ENCODE results near the gene DLG1.

DLG1 gene

DNA sequence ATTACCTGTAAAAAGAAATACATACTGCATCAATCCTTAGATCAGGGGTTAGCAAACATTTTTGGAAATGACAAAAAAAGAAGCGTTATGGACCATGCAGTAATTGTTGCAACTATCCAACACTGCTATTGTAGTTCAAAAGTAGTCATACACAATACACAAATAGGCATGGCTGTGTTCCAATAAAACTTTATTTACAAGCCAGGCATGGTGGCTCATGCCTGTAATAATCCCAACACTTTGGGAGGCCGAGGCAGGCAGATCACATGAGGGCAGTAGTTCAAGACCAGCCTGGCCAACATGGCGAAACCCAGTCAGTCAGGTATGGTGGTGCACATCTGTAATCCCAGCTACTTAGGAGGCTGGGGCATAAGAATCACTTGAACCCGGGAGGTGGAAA lies 124.8 kb downstream of the DLG1 start:
- DNase-seq (ENCODE audit: low spot score), result no peak

DNA sequence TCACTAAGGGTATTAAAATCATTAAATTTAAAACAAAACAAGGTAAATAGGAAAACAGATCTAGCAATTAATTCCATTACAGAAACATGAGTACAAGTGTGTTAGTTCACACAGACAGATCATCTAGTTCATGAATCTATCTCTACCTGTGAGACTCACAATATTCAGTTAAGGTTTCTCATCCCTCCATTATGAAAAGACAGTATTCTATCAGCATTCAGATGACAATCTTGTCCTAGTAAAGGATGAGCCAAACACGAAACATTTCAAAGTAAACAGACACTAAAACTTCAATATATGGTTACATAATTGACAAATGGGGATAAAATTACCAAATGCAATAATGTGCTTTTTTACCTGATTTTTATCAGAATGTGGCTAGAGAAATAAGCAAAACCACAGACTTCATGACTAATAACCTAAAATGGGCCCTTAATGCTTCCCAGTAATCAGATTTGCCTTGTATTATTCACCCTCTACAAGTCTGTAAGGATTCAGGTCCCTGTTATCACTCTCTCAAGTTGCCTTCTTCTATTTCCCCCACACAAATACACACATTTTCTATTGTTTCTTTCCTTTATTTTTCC lies 126.8 kb downstream of the DLG1 start:
- DNase-seq (ENCODE audit: low spot score), result no peak

DNA sequence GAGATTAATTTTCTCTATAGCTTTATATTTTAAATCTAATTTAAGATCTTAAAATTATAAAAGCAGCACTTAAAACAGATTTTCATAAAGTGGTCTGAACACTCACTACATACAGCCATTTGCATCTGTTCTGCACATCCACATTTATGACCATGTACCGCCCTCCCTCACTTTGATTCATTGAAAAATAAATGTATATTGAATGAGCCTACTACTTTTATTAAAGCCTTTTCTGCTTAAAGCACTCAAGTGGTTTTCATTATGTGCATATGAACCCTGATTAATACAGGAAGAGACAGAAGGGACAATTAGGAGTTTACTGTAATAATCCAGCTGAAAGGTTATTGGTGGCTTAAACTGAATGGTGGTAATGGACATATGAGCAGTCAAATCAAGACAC lies 129.4 kb downstream of the DLG1 start:
- no peak for DNase-seq (ENCODE audit: low spot score)

DNA sequence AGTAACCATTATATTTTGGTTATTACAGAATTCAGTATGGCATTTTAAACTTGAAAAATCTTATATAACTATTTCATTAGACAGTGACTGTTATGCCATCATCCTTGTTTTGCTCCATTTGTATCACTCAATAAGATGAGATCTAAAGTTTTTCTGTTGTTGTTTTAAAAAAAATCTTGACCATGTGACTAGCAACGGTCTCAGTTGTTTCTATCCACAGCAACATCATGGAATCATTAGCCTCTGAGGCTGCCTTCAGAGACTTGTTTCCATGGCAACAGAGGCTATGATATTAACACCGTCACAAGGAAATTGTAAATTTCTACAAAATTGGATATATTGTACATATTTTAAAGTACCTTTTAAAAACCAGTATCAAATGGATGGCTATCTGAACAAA lies 129.8 kb downstream of the DLG1 start:
- DNase-seq (ENCODE audit: low spot score), result no peak

DNA sequence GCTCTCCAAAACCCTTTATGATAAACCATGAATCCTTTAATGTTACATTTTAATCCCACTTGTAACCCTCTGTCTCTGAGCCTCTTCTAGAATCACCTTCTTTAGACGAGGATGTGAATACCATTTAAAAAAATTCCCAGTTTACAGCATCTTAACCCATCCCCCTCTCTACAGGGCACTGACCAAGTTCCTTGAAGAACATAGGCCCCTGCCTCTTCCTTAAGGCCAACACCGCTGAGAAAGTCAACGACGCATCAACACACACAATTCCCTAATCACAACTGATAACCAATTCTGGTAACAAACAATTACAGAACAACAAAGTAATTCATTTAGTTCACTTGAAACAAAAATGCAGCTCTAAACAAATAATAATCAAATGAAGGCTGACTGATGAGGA lies 130.3 kb downstream of the DLG1 start:
- no peak for DNase-seq (ENCODE audit: low spot score)

DNA sequence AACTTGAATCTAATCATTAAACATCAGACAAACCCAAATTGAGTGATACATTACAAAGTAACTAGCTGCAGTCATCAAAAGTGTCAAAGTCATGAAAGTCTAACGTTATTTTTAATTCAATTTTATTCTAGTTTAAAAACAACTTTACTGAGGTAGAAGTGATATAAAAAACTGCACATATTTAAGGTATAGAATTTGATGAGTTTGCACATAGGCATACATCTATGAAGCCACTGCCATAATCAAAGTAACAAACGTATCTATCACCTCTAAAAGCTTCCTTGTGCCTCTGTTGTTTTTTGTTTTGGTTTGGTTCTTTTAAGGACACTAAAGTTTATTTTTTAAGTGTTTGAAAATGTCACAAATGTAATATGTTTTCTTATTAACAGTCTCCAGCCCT lies 130.9 kb downstream of the DLG1 start:
- no peak for DNase-seq (ENCODE audit: low spot score)

DNA sequence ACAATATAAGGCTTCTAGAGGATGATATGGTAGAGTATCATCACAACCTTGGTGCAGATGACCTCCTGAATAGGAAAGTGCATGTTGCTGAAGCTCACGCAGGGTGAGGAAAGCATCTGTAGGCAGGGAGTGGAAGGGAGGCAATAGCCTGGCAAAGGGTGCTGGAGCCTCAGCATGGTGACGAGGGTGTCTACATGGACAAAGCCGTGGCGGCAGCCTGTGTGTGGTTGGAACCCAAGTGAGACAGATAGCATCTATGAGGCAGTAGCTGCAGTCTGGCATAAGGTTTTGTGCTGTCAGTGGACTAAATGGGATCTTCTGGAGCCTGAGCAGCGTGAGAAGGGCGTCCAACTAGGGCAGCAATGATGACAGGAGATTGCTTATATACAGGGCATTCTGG lies 132.5 kb downstream of the DLG1 start:
- DNase-seq (ENCODE audit: low spot score), result no peak

DNA sequence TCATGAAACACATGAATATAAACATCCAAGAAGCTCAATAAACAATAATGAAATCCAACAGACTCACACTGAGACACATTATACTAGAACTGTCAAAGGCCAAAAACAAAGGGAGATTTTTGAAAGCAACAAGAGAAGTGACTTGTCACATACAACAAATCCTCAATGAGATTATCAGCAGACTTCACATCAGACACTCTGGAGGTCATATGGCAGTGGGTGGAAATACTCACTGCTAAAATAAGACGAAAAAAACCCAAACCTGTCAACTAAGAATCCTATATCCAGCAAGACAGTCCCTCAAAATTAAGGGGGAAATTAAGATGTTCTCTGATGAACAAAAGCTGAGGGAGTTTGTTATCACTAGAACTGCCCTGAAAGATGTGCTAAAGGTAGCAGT lies 143.4 kb downstream of the DLG1 start:
- no peak for DNase-seq (ENCODE audit: low spot score)

DNA sequence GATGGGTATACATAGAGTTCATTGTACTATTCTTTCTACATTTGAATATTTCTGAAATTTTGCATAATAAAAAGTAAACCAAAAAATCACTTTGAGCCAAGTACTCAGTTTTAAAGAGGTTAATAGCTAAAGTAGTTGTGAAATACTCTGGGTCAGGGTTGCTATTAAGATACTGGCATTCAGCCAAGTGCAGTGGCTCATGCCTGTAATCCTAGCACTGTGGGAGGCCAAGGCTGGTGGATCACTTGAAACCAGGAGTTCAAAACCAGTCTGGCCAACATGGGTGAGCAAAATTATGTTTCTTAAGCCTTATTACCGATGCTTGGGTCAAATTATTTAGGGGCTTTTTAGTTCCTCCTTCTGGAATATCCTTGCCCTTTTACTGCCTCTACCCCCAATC lies 146.8 kb downstream of the DLG1 start:
- DNase-seq (ENCODE audit: low spot score), result no peak

DNA sequence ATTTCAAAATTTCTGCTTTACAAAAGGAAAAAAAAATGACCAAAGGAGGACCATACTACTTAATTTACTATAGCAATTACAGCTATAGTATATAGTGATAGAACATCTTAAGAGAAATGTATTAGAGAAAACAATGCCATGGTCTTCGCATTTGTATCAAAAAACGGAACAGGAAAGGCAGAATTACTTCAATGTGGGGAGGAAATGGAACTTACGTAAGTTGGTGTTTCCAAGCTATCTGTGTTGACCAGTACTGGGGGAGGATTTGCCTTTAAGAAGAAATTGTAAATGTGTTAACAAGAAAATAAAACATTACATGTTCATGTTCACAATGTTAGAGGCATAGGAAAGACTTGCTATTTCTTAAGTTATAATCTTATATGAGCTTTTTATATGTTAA lies 148.9 kb downstream of the DLG1 start:
- no peak for DNase-seq (ENCODE audit: low spot score)

DNA sequence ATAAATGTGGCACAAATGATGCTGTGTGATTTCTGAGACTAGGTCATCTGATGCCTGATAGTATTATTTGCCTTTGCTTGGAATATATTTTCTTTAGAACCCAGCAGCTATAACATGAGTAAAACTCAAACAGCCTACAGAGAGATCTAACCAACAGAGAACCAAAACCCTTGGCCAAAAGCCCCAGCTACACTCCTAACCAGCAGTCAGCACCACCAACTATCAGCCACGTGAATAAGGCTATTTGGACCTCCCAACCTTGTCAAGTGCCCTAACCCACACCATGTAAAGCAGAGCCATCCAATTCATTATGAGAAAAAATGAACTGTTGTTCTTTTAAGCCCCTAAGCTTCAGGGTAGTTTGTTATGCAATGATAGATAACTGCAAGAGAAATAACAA lies 154.2 kb downstream of the DLG1 start:
- no peak for DNase-seq (ENCODE audit: low spot score)

DNA sequence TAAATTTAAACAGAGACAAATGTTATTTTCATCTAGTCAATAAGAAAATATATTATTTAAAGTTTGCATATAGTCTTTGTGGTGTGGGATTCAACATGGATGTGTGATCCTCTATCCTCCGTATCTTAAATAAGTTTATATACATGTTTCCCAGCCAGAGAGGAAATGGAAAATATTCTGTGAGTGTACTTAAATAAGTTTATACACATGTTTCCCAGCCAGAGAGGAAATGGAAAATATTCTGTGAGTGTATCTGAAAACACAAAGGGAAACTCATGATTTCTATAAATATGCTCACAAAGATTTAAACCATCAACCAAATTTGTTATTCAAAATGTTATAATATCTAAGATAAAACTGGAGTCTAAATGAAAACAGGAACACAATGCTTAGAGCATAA lies 158.8 kb downstream of the DLG1 start:
- no peak for DNase-seq (ENCODE audit: low spot score)

DNA sequence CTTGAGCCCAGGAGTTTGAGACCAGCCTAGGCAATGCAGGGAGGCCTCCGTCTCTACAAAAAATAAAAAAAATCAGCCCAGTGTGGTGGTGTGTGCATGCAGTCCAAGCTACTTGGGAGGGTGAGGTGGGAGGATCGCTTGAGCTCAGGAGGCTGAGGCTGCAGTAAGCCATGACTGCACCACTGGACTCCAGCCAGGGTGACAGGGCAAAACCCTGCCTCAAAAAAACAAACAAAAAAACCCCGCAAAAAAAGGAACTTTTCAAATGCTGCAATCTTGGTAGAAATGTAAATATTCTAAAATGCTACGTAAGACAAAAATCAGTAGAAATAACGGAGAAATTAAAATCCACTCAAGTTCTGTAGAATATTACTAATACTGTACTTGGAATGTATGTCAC lies 160.7 kb downstream of the DLG1 start:
- DNase-seq (ENCODE audit: low spot score), result no peak

DNA sequence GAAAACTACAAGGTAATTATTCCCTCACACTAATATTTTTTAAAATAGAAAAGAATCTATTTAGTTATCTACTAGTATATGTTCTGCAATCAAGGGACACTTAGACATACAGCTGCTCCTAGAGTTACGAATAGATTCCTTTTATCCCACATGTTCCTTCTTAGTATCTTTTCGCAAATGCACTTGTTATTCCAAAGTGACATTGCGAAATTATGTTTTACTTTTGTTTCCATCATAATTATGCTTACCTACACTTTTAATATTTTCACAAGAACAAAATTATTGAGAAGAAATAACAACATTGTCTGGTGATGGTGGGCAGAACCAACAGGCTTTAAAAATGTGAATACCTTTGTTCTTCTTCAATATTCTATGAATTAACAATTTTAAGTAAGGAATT lies 161.7 kb downstream of the DLG1 start:
- no peak for DNase-seq (ENCODE audit: low spot score)

DNA sequence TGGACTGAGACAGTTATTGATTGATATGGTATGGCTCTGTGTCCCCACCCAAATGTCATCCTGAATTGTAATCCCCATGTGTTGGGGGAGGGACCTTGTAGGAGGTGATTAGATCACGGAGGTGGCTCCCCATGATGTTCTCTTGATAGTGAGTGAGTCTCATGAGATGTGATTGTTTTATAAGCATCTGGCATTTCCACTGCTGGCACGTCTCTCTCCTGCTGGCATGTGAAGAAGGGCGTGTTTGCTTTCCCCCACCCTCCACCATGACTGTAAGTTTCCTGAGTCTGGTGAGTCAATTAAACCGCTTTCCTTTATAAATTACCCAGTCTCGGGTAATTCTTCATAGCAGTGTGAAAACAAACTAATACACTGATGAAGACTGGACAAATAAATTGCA lies 163.2 kb downstream of the DLG1 start:
- DNase-seq (ENCODE audit: low spot score), result no peak

DNA sequence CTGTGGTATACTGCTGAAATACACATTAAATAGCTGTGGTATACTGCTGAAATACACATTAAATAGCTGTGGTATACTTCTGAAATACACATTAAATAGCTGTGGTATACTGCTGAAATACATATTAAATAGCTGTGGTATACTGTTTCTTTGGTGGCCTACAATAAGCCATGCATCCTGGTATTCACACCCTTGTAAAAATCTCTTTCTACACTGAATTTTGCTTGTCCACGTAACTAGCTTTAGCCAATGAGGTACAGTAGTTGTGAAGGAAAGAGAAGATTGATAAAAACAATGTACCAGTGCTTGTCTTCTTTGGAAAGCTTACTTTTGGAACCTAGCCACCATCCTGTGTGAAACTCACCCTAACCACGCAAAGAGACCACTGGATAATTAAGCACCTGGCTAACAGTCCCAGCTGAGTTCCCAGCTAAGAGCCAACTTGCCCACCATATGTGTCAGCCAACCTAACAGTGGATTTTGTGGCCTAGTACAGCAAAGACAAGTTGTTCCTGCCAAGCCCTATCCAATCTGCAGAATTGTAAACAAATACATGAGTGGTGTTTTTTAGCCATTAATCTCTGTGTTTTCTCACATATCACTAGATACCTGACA lies 165.4 kb downstream of the DLG1 start:
- no peak for DNase-seq (ENCODE audit: low spot score)

DNA sequence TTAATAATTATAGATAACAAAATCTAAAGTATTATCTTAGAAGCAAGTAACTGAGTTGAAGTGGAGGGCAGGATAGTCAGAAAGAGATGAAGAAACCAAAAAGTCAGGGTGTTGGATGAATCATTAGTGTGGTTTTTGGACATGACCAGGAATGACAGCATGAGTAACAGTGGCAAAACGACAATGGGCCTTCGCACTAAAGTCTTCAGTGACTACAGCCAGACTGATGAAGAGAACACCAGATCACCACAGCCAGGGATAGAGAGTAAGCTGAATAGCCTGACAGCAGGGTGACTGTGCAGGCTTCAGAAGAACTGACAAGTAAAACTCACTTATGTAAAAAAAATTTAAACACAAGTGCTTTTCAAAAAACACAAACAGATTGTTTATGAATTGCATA lies 172.8 kb downstream of the DLG1 start:
- DNase-seq (ENCODE audit: low spot score), result no peak

DNA sequence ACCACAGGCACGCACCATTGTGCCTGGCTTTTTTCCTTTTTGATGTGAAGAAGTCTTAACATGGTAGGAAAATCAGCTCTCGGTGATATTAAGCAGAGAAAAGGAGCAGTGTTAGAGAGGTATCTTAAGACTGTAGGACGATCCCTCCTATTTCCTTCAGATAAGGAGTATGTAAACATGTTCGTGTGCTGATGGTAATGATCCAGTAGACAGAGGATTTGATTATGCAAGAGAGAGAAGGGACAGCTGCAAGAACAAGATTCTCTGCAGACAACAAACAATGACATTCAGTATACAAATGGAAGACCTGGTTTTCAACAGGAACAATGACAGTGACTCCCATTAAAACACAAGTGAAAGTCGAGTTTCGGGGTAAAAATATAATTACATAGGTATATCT lies 173.7 kb downstream of the DLG1 start:
- DNase-seq (ENCODE audit: low spot score), result peak; percentile 85

DNA sequence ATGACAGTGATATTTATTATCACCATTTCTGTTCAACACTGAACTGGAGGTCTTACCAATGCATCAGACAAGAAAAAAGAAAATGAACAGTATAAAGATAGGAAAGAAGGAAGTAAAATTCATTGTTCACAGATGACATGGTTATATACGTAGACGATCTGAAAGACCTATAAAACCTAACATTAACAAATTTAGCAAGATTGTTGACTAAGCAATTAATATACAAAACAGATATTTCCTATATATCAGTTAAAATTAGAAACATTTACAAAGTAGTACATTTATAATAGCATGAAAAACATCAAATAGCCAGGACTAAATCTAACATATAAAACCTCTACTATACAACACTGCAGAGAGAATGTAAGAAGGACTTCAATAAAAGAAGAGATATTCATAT lies 176.0 kb downstream of the DLG1 start:
- no peak for DNase-seq (ENCODE audit: low spot score)

DNA sequence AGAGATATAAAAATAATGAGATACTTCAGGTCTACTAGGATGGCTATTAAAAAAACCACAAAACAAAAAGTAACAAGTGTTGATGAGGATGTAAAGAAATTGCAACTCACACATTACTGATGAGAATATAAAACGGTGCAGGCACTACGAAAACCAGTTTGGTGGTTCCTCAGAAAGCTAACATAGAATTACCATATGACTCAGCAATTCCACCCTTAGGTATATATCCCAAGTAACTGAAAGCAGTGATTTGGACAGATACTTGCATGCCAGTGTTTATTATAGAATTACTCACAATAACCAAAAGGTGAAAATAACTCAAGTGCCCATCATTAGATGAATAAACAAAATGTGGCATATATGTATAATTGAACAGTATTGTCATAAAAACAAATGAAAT lies 181.3 kb downstream of the DLG1 start:
- DNase-seq (ENCODE audit: low spot score), result no peak

DNA sequence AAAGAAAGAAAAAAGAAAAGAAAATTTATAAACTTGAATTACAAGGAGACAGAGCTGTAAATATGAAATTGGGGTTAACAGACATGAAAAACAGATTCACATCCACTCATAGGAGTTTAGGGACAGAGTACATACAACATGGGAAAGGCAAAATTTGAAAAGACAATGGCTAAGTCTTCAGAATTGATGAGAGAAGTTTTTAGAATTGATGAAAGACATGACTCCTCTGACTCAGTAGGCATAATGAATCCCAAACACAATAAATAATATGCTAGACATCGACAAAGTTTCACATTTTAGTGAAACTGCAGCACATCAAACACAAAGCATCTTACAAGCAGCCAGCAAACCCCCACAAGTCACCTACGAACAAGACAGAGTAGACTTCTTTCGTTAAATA lies 184.4 kb downstream of the DLG1 start:
- DNase-seq (ENCODE audit: low spot score), result no peak

DNA sequence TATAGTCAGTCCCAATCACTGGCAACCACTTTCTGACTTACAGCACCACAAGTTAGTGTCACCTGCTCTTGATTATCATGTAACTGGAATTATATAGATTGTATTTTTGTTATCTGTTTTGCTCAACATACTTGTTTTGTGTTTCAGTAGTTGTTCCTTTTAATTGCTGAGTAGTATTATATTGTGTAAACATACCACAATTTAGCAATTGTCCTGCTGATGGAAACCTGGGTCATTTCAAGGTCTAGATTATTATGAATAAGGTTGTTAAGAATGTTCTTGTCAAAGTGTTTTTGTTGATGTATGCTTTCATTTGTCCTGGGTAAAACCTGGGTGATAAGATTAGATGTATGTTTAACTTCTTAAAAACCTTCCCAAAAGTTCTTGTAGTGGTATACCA lies 186.7 kb downstream of the DLG1 start:
- DNase-seq (ENCODE audit: low spot score), result no peak

DNA sequence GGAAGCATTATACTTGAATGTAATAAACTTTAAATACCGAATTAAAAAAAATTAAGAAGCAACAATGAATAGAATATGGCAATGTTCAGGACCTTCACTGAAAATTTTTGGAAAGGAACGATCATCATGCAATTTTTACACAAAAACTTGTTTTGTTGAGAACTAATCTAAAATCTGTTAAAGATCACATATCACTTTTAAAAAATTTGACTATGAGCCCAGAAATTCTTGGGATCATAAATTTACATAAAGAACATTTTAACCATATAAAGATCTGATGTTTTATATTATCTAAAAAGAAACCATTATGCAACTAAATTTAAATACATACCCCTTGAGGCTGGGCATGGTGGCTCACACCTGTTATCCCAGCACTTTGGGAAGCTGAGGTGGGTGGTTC lies 192.6 kb downstream of the DLG1 start:
- no peak for DNase-seq (ENCODE audit: low spot score)

DNA sequence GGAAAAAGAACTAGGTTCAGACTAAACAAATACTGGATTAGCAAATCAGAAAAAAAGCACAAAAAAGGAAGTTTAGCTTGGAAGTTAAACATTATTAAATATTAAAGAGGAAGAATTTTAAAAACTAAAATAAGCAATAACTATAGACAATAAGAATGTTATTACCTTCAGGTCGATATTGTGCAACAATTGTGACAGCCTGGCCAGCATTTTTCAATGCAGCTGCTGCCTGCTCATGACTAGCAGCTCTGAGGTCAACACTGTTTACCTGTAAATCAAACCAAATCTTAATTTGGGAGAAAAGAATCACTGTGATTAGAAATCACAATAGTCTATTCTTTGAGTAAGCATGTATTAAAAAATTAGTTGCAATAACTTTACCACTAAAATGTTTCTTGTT lies 193.7 kb downstream of the DLG1 start:
- no peak for DNase-seq (ENCODE audit: low spot score)

DNA sequence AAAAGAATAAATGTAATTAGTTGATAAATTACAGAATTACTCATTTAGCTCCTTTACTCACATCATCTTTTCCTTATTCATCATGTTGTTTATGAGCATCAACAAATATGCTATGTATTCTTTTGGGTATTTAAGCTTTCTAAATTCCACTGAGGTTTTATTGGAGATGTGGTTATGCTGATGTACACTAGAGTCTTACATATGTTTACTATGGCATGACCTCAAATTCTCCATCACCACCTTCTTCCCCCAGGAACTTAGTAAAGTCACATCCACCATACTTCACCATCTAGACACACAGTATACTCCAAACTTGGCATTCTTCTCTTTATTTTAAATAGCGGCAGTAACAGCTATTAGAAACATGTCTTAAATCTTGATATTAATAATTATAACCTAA lies 194.6 kb downstream of the DLG1 start:
- no peak for DNase-seq (ENCODE audit: low spot score)
